ENCODE data around the gene STEAP1. TPM values are rescaled to one million over a fixed set of nuclear protein-coding genes. Genes with fewer than 3 reads are reported as not detected.

The STEAP1 gene
- total RNA-seq, 1 experiment from 2014 or later = 4.1 TPM

GRCh38 chr7:90191648-90192047 lies 37.4 kb downstream of the STEAP1 start:
- Histone ChIP-seq H3K4me2 (ENCODE audit: insufficient read depth, insufficient read length, low read length) (no peak overlapping the region), H2BK12ac (ENCODE audit: insufficient read length, low read depth, low read length) (no peak overlapping the region), H3K27ac (ENCODE audit: insufficient read length, low read depth, low read length) (no peak overlapping the region), H2BK20ac (ENCODE audit: low read depth, low read length, poor library complexity, severe bottlenecking) (no peak overlapping the region), H2AK5ac (ENCODE audit: insufficient read length, low read length) (no peak overlapping the region), H3K9me3 (ENCODE audit: control insufficient read depth, low read depth, low read length) (peaks cover 28% of the 10 kb centered on the region), H2AFZ (ENCODE audit: low read length) (no peak overlapping the region), H3K14ac (ENCODE audit: insufficient read depth, low read length) (no peak overlapping the region), H3K4me1 (ENCODE audit: insufficient read depth, low read length) (no peaks in the 10 kb centered on the region), H2BK120ac (ENCODE audit: low read depth, low read length, poor library complexity, severe bottlenecking) (no peak overlapping the region), H3K56ac (ENCODE audit: insufficient read length, low read depth, low read length) (no peak overlapping the region), H3K18ac (ENCODE audit: insufficient read length, low read depth, low read length) (no peak overlapping the region), H3K79me1 (ENCODE audit: insufficient read depth, low read depth, low read length, poor library complexity, severe bottlenecking) (no peaks in the 10 kb centered on the region), H3K23me2 (ENCODE audit: insufficient read length, low read depth, low read length, poor library complexity, severe bottlenecking) (no peaks in the 10 kb centered on the region), H4K20me1 (ENCODE audit: control insufficient read depth, insufficient read depth, insufficient read length) (no peaks in the 10 kb centered on the region), H2BK5ac (ENCODE audit: insufficient read length, low read length) (no peak overlapping the region), H3K23ac (ENCODE audit: insufficient read length, low read depth, low read length) (no peak overlapping the region), H3K79me2 (ENCODE audit: insufficient read depth, low read length) (no peaks in the 10 kb centered on the region), H4K8ac (replicated peaks; ENCODE audit: insufficient read length, low read depth, low read length) (no peak overlapping the region), H3K4ac (ENCODE audit: low read depth, low read length) (no peak overlapping the region), H4K91ac (ENCODE audit: insufficient read length, low read depth, low read length) (no peak overlapping the region), H3T11ph (ENCODE audit: low read length) (no peak overlapping the region), H3K9ac (ENCODE audit: extremely low read depth, insufficient read length, low read length) (no peak overlapping the region), H3K27me3 (ENCODE audit: insufficient read depth, low read length) (no peaks in the 10 kb centered on the region), H2BK15ac (ENCODE audit: low read depth, low read length) (no peak overlapping the region), H4K5ac (ENCODE audit: insufficient read length, low read depth, low read length) (no peak overlapping the region)
- DNase-seq = no peak
- no CpG with 5 or more reads among the region's 1 CpG for WGBS (ENCODE audit: extremely low coverage, insufficient read length, low lambda C conversion rate)
- Mint-ChIP-seq H3K27me3 (ENCODE audit: low read depth) (no peaks in the 10 kb centered on the region; the same call in none of the 2 replicates), H3K9me3 (peaks cover 32 to 42% of the 10 kb centered on the region in 2 experiments), H3K36me3 (ENCODE audit: insufficient read depth in 1 of 3, low read depth in 3 of 3) (peaks cover 2 to 21% (median 9%) of the 10 kb centered on the region in 3 experiments; a peak in 6 of 7 replicates), H3K27ac (no peak overlapping the region), H3K4me3 (no peak overlapping the region), H3K4me1 (no peaks in the 10 kb centered on the region)
- no peak for TF ChIP-seq CTCF (conservative IDR thresholded peaks at IDR 0.05)

All from H9 (cell line).